NCI-H345 treated with DMSO at 0.1 percent for 48 hours (cell line): ENCODE results near the gene CSNK1G3.
"Not testable (repeated sequence)": the region's sequence is repeated elsewhere in the genome, so short reads cannot be mapped to it uniquely, and the experiment has no call there.

Source experiments
- DNase-seq: peaks from one replicate; lab custom pipeline; 2025; ENCODE audit not compliant: unreplicated experiment; lab: John Stamatoyannopoulos, UW

Gene CSNK1G3

GRCh38 chr5:123511648-123512605 is at the start of gene CSNK1G3:
CSNK1G3 (plus strand) TSS chr5:123512177; CDS start chr5:123545664, 33,487 bp downstream.
- peak; percentile 89 for DNase-seq

GRCh38 chr5:123466839-123467238 is 45.1 kb upstream of the CSNK1G3 start:
- not testable (repeated sequence) for DNase-seq

- DNase-seq: no peak
Observed at GRCh38 chr5:123471385-123471784, 40.6 kb upstream of the CSNK1G3 start.

- no peak for DNase-seq
Observed at GRCh38 chr5:123472150-123472924, 39.6 kb upstream of the CSNK1G3 start.

GRCh38 chr5:123474228-123474627 is 37.7 kb upstream of the CSNK1G3 start:
- no peak for DNase-seq

- DNase-seq: no peak
Observed at GRCh38 chr5:123476731-123477130, 35.2 kb upstream of the CSNK1G3 start.

GRCh38 chr5:123478546-123478945 is 33.4 kb upstream of the CSNK1G3 start:
- no peak for DNase-seq

- no peak for DNase-seq
Observed at GRCh38 chr5:123482258-123482657, 29.7 kb upstream of the CSNK1G3 start.

- no peak for DNase-seq
Observed at GRCh38 chr5:123483446-123484077, 28.4 kb upstream of the CSNK1G3 start.

GRCh38 chr5:123485275-123485674 is 26.7 kb upstream of the CSNK1G3 start:
- DNase-seq: no peak

GRCh38 chr5:123486951-123487655 is 24.9 kb upstream of the CSNK1G3 start:
- no peak for DNase-seq

- no peak for DNase-seq
Observed at GRCh38 chr5:123490974-123491373, 21.0 kb upstream of the CSNK1G3 start.

- DNase-seq: not testable (repeated sequence)
Observed at GRCh38 chr5:123495211-123495610, 16.8 kb upstream of the CSNK1G3 start.

GRCh38 chr5:123496892-123497291 is 15.1 kb upstream of the CSNK1G3 start:
- DNase-seq: no peak

GRCh38 chr5:123500471-123500870 is 11.5 kb upstream of the CSNK1G3 start:
- no peak for DNase-seq

GRCh38 chr5:123502120-123502519 is 9.9 kb upstream of the CSNK1G3 start:
- no peak for DNase-seq

- no peak for DNase-seq
Observed at GRCh38 chr5:123503299-123503698, 8.7 kb upstream of the CSNK1G3 start.

GRCh38 chr5:123505633-123506032 is 6.3 kb upstream of the CSNK1G3 start:
- DNase-seq: peak; percentile 12

- DNase-seq: no peak
Observed at GRCh38 chr5:123508441-123508840, 3.5 kb upstream of the CSNK1G3 start.

GRCh38 chr5:123511290-123511647 is 708 bp upstream of the CSNK1G3 start:
- no peak for DNase-seq
